ENCODE results near the gene TSPY4. TPM values are rescaled to one million over a fixed set of nuclear protein-coding genes. Genes with fewer than 3 reads are reported as not detected.
"Not testable (repeated sequence)": the region's sequence is repeated elsewhere in the genome, so short reads cannot be mapped to it uniquely, and the experiment has no call there.

TSPY4 gene
- not detected for total RNA-seq

- not testable (repeated sequence) for DNase-seq
These were observed at the start of gene TSPY4 for GRCh38 chrY:9337164-9337563. TSS of gene TSPY4 (plus strand) at chrY:9337464. CDS start at chrY:9337510, 46 bp downstream.

GRCh38 chrY:9320996-9321395, 16.3 kb upstream of the TSPY4 start:
- DNase-seq, result no peak

- not testable (repeated sequence) for DNase-seq
These were observed 20.2 kb downstream of the TSPY4 start, which contains the start of gene TSPY8 for GRCh38 chrY:9357497-9357896. TSS of gene TSPY8 (plus strand) at chrY:9357797. CDS start at chrY:9357843, 46 bp downstream.

Small RNA genes lying within 50 kb of the gene (small RNA-seq; reads per million reads assigned to genes)
- not detected for gene AC006158.1 (ENCODE audit: low replicate concordance)

Other genes with a start within 250 kb of the TSPY4 start
- not detected for gene TSPY8, start 20.3 kb downstream of the TSPY4 start, total RNA-seq
- not detected for gene TSPY3, start 61.0 kb downstream of the TSPY4 start, total RNA-seq
- gene TSPY1, start 129.5 kb downstream of the TSPY4 start, total RNA-seq, result not detected
- not detected for gene TSPY9, start 149.8 kb downstream of the TSPY4 start, total RNA-seq
- gene TSPY10, start 190.4 kb downstream of the TSPY4 start, total RNA-seq, result not detected

Measured in skin of body (tissue), 3 donors.